ENCODE measurements around the gene SEC24A.
"Not testable (repeated sequence)": the region's sequence is repeated elsewhere in the genome, so short reads cannot be mapped to it uniquely, and the experiment has no call there.

Gene SEC24A

GRCh38 chr5:134758176-134758503 is 109.6 kb downstream of the SEC24A start:
- no peak for DNase-seq

- DNase-seq: peak; percentile 91 to 94
Observed at GRCh38 chr5:134758504-134759341, 110.1 kb downstream of the SEC24A start, which contains the start of gene DDX46. TSS of gene DDX46 (plus strand) at chr5:134758779. CDS start at chr5:134758939, 160 bp downstream.

GRCh38 chr5:134767528-134768291 is 119.1 kb downstream of the SEC24A start:
- DNase-seq: not testable (repeated sequence)

- no peak for DNase-seq
Observed at GRCh38 chr5:134769206-134769605, 120.6 kb downstream of the SEC24A start.

GRCh38 chr5:134772461-134773125 is 124.0 kb downstream of the SEC24A start:
- no peak for DNase-seq

- DNase-seq: no peak
Observed at GRCh38 chr5:134777366-134777765, 128.8 kb downstream of the SEC24A start.

Measured in stimulated activated CD4-positive, alpha-beta T cell treated with anti-CD3 and anti-CD28 coated beads, Interleukin-4, amount 100 ng/mL, for 4 hours (primary cell).